Measurements from ENCODE around the gene DIO2.

DNA sequence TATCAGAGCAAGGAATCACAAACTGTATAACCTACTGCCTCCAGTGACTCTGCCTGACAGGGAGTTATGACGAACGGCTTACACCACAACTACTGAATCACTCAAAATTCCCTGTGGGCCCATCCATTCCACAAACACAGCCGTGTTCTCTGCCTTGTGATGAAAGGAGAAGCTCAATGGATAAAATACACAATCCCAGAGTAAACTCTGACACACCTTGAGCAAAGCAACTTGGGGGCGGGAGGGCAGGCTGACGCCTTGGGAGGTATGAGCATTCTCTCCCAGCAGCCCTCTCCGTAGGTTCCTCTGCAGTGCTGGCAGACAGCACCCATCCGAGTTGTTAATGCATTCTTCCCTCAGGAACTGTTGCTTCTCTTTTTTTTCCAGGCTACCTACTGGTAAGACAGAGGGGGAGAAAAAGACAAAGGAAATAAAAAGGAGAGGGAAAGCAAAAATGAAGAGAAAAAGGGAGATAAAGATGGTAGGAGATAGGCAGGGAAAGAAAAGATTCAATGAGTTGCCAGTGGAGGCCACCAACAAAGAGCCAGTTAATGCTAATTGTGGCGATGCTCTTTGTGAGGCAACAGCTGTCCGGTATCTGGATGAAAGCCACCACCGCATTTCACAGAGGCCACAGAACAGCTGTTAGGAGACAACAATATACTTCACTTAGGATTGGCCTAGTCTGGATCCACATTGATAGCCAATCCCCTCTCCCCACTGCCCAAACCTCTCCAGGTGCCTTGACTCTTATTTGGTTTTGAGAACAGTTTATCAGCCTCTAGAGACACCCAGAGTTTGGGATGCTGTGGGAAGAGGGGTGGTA, 4.7 kb upstream of the DIO2 start:
- TF ChIP-seq CTCF (IDR thresholded peaks at IDR 0.05) (no peak), POLR2A (IDR thresholded peaks at IDR 0.05) (no peak)
